RWPE1 (cell line): ENCODE results near the gene SNUPN.
"Not testable (repeated sequence)": the region's sequence is repeated elsewhere in the genome, so short reads cannot be mapped to it uniquely, and the experiment has no call there.

Experiments
- CTCF ChIA-PET: fragments of 350-600 bp; sonication (Branson Sonifier 250); formaldehyde crosslinking; extraction: SDS; loops from one replicate; lab custom pipeline; 2021; lab: Yijun Ruan, JAX
- POLR2A ChIA-PET: fragments of 400-600 bp; formaldehyde crosslinking; extraction: SDS; loops from one replicate; lab custom pipeline; 2020; ENCODE audit warnings: antibody characterized with exemption; ENCODE audit not compliant: low non-redundant PET; lab: Yijun Ruan, JAX
- DNase-seq: peaks from one replicate; pipeline ENCODE4 v3.0.0; 2012; ENCODE audit warnings: low spot score
- H3K27ac ChIP-seq: fragments of 450-650 bp; 2 replicates; pipeline ENCODE4 v1.5.1; 2017
- CTCF ChIP-seq: fragments of 450-650 bp; conservative IDR thresholded peaks from 2 replicates; pipeline ENCODE4 v1.5.1; 2017; ENCODE audit warnings: low read depth, mild to moderate bottlenecking

The SNUPN gene

DNA sequence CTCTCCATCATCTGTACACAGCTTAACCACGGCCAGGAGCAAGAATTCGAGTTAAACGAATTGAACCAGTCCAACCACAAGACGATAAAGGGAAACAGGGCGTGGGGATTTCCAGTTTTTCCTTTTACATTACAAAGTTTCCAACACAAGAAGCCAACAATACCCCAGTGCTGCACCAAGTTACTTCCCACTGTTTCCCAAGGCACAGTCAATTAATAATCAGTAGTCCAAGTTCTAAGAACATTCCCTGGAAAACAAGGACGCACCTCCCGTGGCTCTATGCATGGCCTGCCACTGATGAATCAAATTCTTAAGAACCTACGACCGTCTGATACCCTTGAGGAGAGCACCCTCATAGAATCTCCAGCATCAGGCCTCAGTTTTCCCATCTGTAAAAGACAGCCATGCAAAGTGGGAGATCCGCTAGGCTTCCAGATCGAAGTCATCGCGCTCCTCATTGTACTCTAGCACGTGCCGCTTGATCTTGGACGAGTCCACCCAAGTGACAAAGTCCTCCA lies 13.7 kb upstream of the SNUPN start:
- POLR2A ChIA-PET = interaction anchor here (0.8 to 1.8 kb wide), 8 partner anchors 8 to 271 kb away, joined by 3 to 13 read pairs (median 4); partner anchors contain the start of genes MAN2C1 and SNX33
- DNase-seq = no peak
- TF ChIP-seq CTCF = no peak
- H3K27ac ChIP-seq = peak overlapping the region; percentile 98
- CTCF ChIA-PET = interaction anchor here (0.8 to 3.6 kb wide), 3 partner anchors 12 to 45 kb away, joined by 3 to 18 read pairs (median 3); no protein-coding TSS in a partner anchor

DNA sequence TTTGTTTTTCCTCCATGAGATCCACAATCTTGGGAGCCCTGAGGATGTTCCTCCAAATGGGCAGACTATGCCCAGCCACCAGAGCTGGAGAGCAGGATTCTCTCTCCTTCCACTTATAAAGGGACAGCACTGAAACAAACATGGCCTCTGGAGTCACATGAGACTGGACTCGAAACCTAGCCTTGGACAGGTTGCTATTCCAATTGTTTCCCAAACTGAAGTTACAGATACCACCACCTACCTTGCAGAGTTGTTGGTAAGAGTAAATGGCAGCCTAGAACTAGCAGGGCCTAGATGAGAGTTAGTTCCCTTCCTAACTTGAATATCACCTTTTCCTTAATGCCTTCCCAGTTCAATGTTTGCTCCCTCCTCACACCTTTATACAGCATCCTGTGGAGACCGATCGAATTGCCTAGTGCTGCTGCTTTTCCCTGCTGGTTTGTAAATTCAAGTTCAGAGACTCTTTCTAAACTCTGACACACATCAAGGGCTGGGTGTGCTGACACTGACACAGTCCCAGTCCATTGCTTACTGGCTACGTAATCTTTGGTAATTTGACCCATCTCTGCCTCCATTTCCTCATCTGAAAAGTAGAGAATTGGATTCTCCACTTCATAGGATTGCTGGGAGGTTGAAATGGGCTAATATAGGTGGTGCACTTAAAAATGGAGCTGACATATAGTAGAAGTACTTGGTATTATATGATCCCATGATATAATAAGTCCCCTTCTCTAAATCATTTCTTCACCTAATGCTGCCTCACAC lies 11.9 kb upstream of the SNUPN start:
- no peak for DNase-seq
- ChIA-PET POLR2A (interaction anchor here (0.5 to 1.0 kb wide), 3 partner anchors 10 to 270 kb away, joined by 3 to 4 read pairs (median 3); no protein-coding TSS in a partner anchor), CTCF (interaction anchor here (0.6 to 1.3 kb wide), 4 partner anchors 10 to 698 kb away, joined by 3 to 11 read pairs (median 4); no protein-coding TSS in a partner anchor)
- no peak for TF ChIP-seq CTCF
- H3K27ac ChIP-seq = peak overlapping the region; percentile 98

DNA sequence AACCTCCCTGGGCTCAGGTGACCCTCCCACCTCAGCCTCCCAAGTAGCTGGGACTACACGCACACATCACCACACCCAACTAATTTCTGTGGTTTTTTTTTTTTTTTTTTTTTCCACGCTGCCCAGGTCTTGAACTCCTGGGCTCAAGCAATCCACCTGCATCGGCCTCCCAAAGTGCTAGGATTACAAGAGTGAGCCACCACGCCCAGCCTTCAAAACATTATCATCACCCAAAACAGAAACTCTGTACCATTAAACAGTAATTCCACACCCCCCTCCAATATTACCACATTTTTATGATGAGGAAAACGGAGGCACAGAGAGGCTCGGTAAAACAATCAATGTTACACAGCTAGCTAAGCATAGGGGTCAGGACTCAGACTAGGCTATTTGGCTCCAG lies 10.5 kb upstream of the SNUPN start:
- POLR2A ChIA-PET = interaction anchor here (0.6 kb wide), 1 partner anchor 42 kb away, joined by 4 read pairs; no protein-coding TSS in a partner anchor
- TF ChIP-seq CTCF = no peak
- peak overlapping the region; percentile 28 for H3K27ac ChIP-seq
- CTCF ChIA-PET = interaction anchor here (0.7 kb wide), 1 partner anchor 115 kb away, joined by 3 read pairs; no protein-coding TSS in a partner anchor
- no peak for DNase-seq

DNA sequence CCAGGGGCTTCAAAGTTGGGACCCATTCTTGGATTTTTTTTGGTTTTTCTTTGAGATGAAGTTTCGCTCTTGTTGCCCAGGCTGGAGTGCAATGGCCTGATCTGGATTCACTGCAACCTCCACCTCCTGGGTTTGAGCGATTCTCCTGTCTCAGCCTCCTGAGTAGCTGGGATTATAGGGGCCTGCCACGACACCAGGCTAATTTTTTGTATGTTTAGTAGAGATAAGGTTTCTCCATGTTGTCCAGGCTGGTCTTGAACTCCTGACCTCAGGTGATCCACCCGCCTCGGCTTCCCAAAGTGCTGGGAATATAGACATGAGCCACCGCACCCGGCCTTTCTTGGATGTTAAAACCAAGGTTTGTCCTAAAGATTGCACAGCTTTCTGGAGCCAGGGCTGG lies 8.4 kb upstream of the SNUPN start:
- peak overlapping the region; percentile 36 for H3K27ac ChIP-seq
- POLR2A ChIA-PET, CTCF ChIA-PET, DNase-seq: not testable (repeated sequence)

DNA sequence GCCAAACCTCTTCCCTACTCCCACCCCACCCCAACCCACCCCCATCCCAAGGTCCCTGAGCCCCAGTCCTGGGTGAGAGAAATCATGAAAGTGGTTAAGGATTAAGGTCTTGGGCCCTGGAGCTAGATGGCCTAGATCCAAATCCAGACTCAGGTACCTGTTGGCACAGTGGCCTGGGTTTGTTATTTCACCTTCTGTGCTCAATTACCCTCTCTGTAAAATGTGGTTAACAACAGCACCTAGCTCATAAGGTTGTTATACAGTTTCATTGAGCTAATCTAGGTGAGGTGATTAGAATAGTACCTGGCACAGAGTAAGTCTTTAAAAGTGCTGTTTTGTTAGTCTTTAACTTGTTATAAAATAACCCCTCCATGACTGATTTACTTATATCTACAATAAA lies 6.4 kb upstream of the SNUPN start:
- ChIA-PET CTCF (no interaction called here), POLR2A (no interaction called here)
- no peak overlapping the region for H3K27ac ChIP-seq
- no peak for TF ChIP-seq CTCF
- no peak for DNase-seq

DNA sequence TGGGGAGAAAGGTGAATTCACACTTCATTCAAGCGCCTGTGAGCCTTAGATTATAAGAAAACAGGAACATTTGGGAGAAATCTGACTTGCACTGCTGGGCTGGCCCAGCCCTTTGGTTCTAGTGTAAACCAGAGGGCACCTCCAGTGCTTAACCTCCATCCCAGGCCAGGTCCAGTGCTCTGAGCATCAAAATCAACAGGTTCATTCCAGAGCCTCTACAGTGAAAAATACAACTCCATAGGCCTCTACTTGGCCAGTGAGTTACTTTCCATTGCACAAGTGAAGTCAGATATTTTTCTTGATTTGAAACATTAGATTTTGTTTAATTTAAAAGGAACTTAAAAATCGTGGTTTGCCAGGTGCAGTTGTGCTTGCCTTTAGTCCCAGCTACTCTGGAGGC lies 3.0 kb downstream of the SNUPN start:
- peak overlapping the region; percentile 97; the same call in 1 of the 2 replicates for H3K27ac ChIP-seq
- TF ChIP-seq CTCF = no peak
- no peak for DNase-seq
- POLR2A ChIA-PET = no interaction called here
- CTCF ChIA-PET = no interaction called here
